Stimulated activated naive B cell treated with anti-CD40 and anti-IgM and Interleukin-4, amounts not matched to agents 10 μg/mL and 1 μg/mL and 100 μg/mL, for 72 hours (primary cell): ENCODE data around the gene NR5A2.

Experiments
- ATAC-seq, 2 donors: fragments of 150-1000 bp; cut with Tn5 transposase; replicated peaks; 2 replicates each; pipeline ENCODE4 v1.10.0; 2021; ENCODE audit warnings: moderate library complexity in 1 of 2
- DNase-seq: peaks from one replicate; pipeline ENCODE4 v3.0.0; 2021
- H3K27ac Mint-ChIP-seq: one replicate; pipeline ENCODE4 v1.8.0; 2022; ENCODE audit warnings: mild to moderate bottlenecking, mixed read lengths
- H3K27me3 Mint-ChIP-seq, 2 donors: one replicate each; pipeline ENCODE4 v1.8.0; 2022; ENCODE audit warnings: mixed read lengths in 2 of 2
- H3K36me3 Mint-ChIP-seq, 2 donors: one replicate each; pipeline ENCODE4 v1.8.0; 2022; ENCODE audit warnings: mixed read lengths in 2 of 2, mild to moderate bottlenecking in 1 of 2
- H3K4me1 Mint-ChIP-seq, 2 donors: one replicate each; pipeline ENCODE4 v1.8.0; 2022; ENCODE audit warnings: mixed read lengths in 2 of 2, mild to moderate bottlenecking in 1 of 2
- H3K4me3 Mint-ChIP-seq, 2 donors: one replicate each; pipeline ENCODE4 v1.8.0; 2022; ENCODE audit warnings: mild to moderate bottlenecking in 2 of 2, mixed read lengths in 2 of 2, moderate library complexity in 1 of 2
- H3K9me3 Mint-ChIP-seq, 2 donors: one replicate each; pipeline ENCODE4 v1.8.0; 2022; ENCODE audit warnings: mixed read lengths in 2 of 2, mild to moderate bottlenecking in 1 of 2

The NR5A2 gene

DNA sequence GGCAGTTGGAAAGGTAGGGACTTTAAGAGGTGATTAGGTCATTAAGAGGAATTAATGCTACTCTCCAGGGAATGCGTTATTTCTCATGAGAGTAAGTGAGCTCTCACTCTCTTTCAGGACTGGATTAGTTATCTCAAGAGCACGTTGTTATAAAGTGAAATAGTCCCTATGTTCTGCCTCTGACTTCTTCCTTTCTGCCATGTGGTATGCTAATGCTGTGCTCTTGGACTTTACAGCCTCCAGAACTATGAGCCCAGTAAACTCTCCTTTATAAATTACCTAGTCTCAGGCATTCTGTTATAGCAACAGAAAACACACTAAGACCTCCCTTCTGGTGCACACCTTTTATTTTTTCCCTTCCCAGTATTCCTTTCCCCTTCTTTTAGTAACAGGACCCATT is 187.8 kb downstream of the NR5A2 start:
- no peaks in the 10 kb centered on the region for H3K4me1 Mint-ChIP-seq
- H3K4me3 Mint-ChIP-seq, result no peak overlapping the region
- H3K27ac Mint-ChIP-seq, result no peak overlapping the region
- H3K27me3 Mint-ChIP-seq, result peaks cover 0 to 7% of the 10 kb centered on the region in 2 donors
- peaks cover 5% of the 10 kb centered on the region in 2 donors for H3K9me3 Mint-ChIP-seq
- H3K36me3 Mint-ChIP-seq, result peaks cover 2 to 4% of the 10 kb centered on the region in 2 donors
- DNase-seq (no peak), ATAC-seq (no peak)

- Mint-ChIP-seq H3K4me3 (no peak overlapping the region), H3K36me3 (peaks cover 4 to 6% of the 10 kb centered on the region in 2 donors), H3K4me1 (no peaks in the 10 kb centered on the region), H3K27me3 (peaks cover 0 to 11% of the 10 kb centered on the region in 2 donors), H3K27ac (no peak overlapping the region), H3K9me3 (peaks cover 5% of the 10 kb centered on the region in 2 donors)
- ATAC-seq (no peak), DNase-seq (no peak)
Observed at GRCh38 chr1:200217703-200218102, 190.2 kb downstream of the NR5A2 start.

- Mint-ChIP-seq H3K27ac (no peak overlapping the region), H3K4me3 (no peak overlapping the region)
- no peak for ATAC-seq
Observed at GRCh38 chr1:200221614-200222282, 194.2 kb downstream of the NR5A2 start.

DNA sequence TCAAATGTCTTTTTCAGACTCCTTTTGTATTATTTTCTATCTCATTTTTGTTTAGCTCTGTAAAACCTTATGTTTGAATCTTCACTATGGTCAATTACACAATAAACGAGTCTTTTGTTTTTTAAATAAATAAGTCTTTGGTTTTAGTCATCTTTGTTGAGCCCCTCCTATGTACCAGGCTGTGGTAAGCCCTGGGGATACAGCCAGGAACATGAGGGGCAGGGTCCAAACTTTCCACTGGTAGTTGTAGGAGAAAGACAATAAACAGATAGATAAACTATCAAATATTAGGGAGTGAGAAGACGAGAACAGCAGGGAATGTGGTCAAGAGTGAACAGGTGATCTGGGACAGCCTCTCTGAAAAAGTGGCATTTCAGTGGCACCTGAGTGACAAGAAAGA is 195.7 kb downstream of the NR5A2 start:
- no peak overlapping the region for H3K4me3 Mint-ChIP-seq
- peaks cover 28 to 33% of the 10 kb centered on the region in 2 donors for H3K27me3 Mint-ChIP-seq
- no peak for ATAC-seq

More at GRCh38 chr1:200221614-200222282, 194.2 kb downstream of the NR5A2 start:
- Mint-ChIP-seq H3K36me3 (peaks cover 0 to 3% of the 10 kb centered on the region in 2 donors), H3K27me3 (peaks cover 20 to 29% of the 10 kb centered on the region in 2 donors), H3K4me1 (peaks cover 8 to 10% of the 10 kb centered on the region in 2 donors), H3K9me3 (no peaks in the 10 kb centered on the region)
- DNase-seq, result no peak

GRCh38 chr1:200223613-200224012 is 196.1 kb downstream of the NR5A2 start:
- H3K4me3 Mint-ChIP-seq, result no peak overlapping the region
- ATAC-seq (no peak), DNase-seq (no peak)
- peaks cover 10 to 13% of the 10 kb centered on the region in 2 donors for H3K4me1 Mint-ChIP-seq
- H3K36me3 Mint-ChIP-seq, result peaks cover 0 to 3% of the 10 kb centered on the region in 2 donors
- H3K27me3 Mint-ChIP-seq, result peaks cover 32 to 37% of the 10 kb centered on the region in 2 donors
- no peaks in the 10 kb centered on the region for H3K9me3 Mint-ChIP-seq
- H3K27ac Mint-ChIP-seq, result no peak overlapping the region

More for the DNA sequence above, 195.7 kb downstream of the NR5A2 start:
- no peak for DNase-seq
- Mint-ChIP-seq H3K36me3 (peaks cover 0 to 3% of the 10 kb centered on the region in 2 donors), H3K27ac (no peak overlapping the region), H3K4me1 (peaks cover 10 to 13% of the 10 kb centered on the region in 2 donors), H3K9me3 (no peaks in the 10 kb centered on the region)

GRCh38 chr1:200224315-200224714 is 196.8 kb downstream of the NR5A2 start:
- no peaks in the 10 kb centered on the region for H3K9me3 Mint-ChIP-seq
- no peak for DNase-seq
- ATAC-seq, result no peak

GRCh38 chr1:200226268-200226968 is 198.9 kb downstream of the NR5A2 start:
- H3K27me3 Mint-ChIP-seq, result peaks cover 38 to 39% of the 10 kb centered on the region in 2 donors
- no peak overlapping the region for H3K4me3 Mint-ChIP-seq
- peaks cover 0 to 3% of the 10 kb centered on the region in 2 donors for H3K36me3 Mint-ChIP-seq
- no peak for ATAC-seq
- H3K9me3 Mint-ChIP-seq, result no peaks in the 10 kb centered on the region
- no peak overlapping the region for H3K27ac Mint-ChIP-seq
- peaks cover 10 to 13% of the 10 kb centered on the region in 2 donors for H3K4me1 Mint-ChIP-seq
- DNase-seq, result peak; percentile 3

More at GRCh38 chr1:200224315-200224714, 196.8 kb downstream of the NR5A2 start:
- Mint-ChIP-seq H3K4me1 (peaks cover 10 to 13% of the 10 kb centered on the region in 2 donors), H3K4me3 (no peak overlapping the region), H3K27me3 (peaks cover 36 to 38% of the 10 kb centered on the region in 2 donors), H3K36me3 (peaks cover 0 to 3% of the 10 kb centered on the region in 2 donors), H3K27ac (no peak overlapping the region)

- ATAC-seq (no peak), DNase-seq (no peak)
- H3K4me3 Mint-ChIP-seq, result no peak overlapping the region
- H3K36me3 Mint-ChIP-seq, result no peaks in the 10 kb centered on the region
- no peak overlapping the region for H3K27ac Mint-ChIP-seq
- H3K9me3 Mint-ChIP-seq, result no peaks in the 10 kb centered on the region
- peaks cover 10 to 13% of the 10 kb centered on the region in 2 donors for H3K4me1 Mint-ChIP-seq
- H3K27me3 Mint-ChIP-seq, result peaks cover 35 to 38% of the 10 kb centered on the region in 2 donors
Observed at GRCh38 chr1:200226969-200227303, 199.4 kb downstream of the NR5A2 start.
